Measurements from ENCODE around the gene MAP3K21. TPM values are rescaled to one million over a fixed set of nuclear protein-coding genes. Genes with fewer than 3 reads are reported as not detected.

Gene MAP3K21
- total and polyA plus RNA-seq, 2 of the 8 experiments (the other 6 are each of a cell fraction or from before 2014, with no cell fraction given) = 21.2 to 21.8 TPM

GRCh38 chr1:233328142-233328921, 808 bp downstream of the MAP3K21 start:
- Histone ChIP-seq H3K27me3 (replicated peaks in 1 of 4; ENCODE audit: control insufficient read depth in 3 of 4, extremely low read depth in 1 of 4, insufficient read depth in 3 of 4, low read length in 3 of 4) (peaks cover 0 to 12% (median 7%) of the 10 kb centered on the region in 4 experiments; a peak in 5 of 7 replicates), H3K4me3 (ENCODE audit: extremely low read depth in 1 of 4, insufficient read depth in 2 of 4, low read depth in 3 of 4, low read length in 4 of 4) (peak overlapping the region; percentile 62 to 69 (median 66)), H3K36me3 (ENCODE audit: control insufficient read depth in 2 of 4, insufficient read depth in 4 of 4, low read length in 3 of 4) (no peaks in the 10 kb centered on the region), H3K4me1 (replicated peaks in 1 of 4; ENCODE audit: control insufficient read depth in 3 of 4, insufficient read depth in 4 of 4, low read length in 3 of 4) (peaks cover 5 to 16% (median 6%) of the 10 kb centered on the region in 4 experiments; a peak in 6 of 7 replicates), H3K18ac (ENCODE audit: extremely low read depth, low read length) (peak overlapping the region; percentile 85), H3K9ac (replicated peaks in 1 of 4; ENCODE audit: extremely low read depth in 1 of 4, low read depth in 3 of 4, low read length in 3 of 4) (peak overlapping the region; percentile 63 to 85 (median 76)), H3K14ac (ENCODE audit: insufficient read length) (no peak overlapping the region), H2BK20ac (ENCODE audit: low read length) (no peak overlapping the region), H3K56ac (replicated peaks; ENCODE audit: insufficient read length, low read depth, low read length) (peak overlapping the region; percentile 63), H2BK5ac (ENCODE audit: low read depth, low read length) (0 out of 2 replicates have a peak overlapping the region, but pooled peaks have one; percentile 16), H3K4me2 (ENCODE audit: insufficient read depth in 1 of 2, low read depth in 2 of 2, low read length in 2 of 2) (peak overlapping the region; percentile 95 to 98), H3K4ac (replicated peaks; ENCODE audit: insufficient read length, low read depth, low read length) (peak overlapping the region; percentile 85), H2BK120ac (replicated peaks; ENCODE audit: low read depth, low read length) (no peak overlapping the region), H3K9me3 (ENCODE audit: insufficient read depth in 2 of 2, low read depth in 1 of 2, low read length in 1 of 2) (no peaks in the 10 kb centered on the region), H3K23me2 (ENCODE audit: low read depth, low read length) (peaks cover 15% of the 10 kb centered on the region), H2AK5ac (ENCODE audit: low read depth, low read length) (no peak overlapping the region), H4K20me1 (replicated peaks in 1 of 2; ENCODE audit: control insufficient read depth in 1 of 2, insufficient read depth in 2 of 2, low read length in 2 of 2) (peaks cover 7 to 9% of the 10 kb centered on the region in 2 experiments), H3K27ac (ENCODE audit: low read depth, low read length) (no peak overlapping the region), H2BK12ac (ENCODE audit: low read depth, low read length) (peak overlapping the region; percentile 50; the same call in 1 of the 2 replicates), H4K5ac (ENCODE audit: insufficient read length, low read depth, low read length) (no peak overlapping the region), H3K23ac (ENCODE audit: insufficient read length) (no peak overlapping the region), H3K79me2 (ENCODE audit: control insufficient read depth in 1 of 2, insufficient read depth in 2 of 2, low read length in 2 of 2) (peaks cover 0 to 43% of the 10 kb centered on the region in 2 experiments; a peak in 2 of 4 replicates), H4K8ac (ENCODE audit: extremely low read depth, insufficient read depth, low read length) (peak overlapping the region; percentile 93; the same call in 1 of the 2 replicates), H4K91ac (replicated peaks; ENCODE audit: insufficient read length, low read length) (peak overlapping the region; percentile 40), H2AFZ (ENCODE audit: low read length) (peak overlapping the region; percentile 42; the same call in 1 of the 2 replicates), H3K79me1 (ENCODE audit: low read depth, low read length) (peaks cover 8% of the 10 kb centered on the region; the same call in 1 of the 2 replicates), H2BK15ac (ENCODE audit: low read length) (no peak overlapping the region)
- WGBS, 2 experiments (ENCODE audit: extremely low coverage in 1 of 2, insufficient coverage in 1 of 2, insufficient read length in 1 of 2, insufficient replicate concordance in 2 of 2, low coverage in 1 of 2, low lambda C conversion rate in 2 of 2, missing lambda C conversion rate in 1 of 2) = 2% methylated on average over 60 of the region's 96 CpGs; no CpG with 5 or more reads in 1 of the 2 experiments
- ChIA-PET CTCF (ENCODE audit: partially characterized antibody) (interaction anchor here (0.8 to 1.1 kb wide), 3 partner anchors 9 to 37 kb away, joined by 3 to 6 read pairs (median 3); no protein-coding TSS in a partner anchor), POLR2A (ENCODE audit: partially characterized antibody) (interaction anchor here (0.6 to 1.3 kb wide), 6 partner anchors 9 to 147 kb away, joined by 3 to 6 read pairs (median 3); partner anchors contain the start of gene PCNX2)
- peak in 1 of 2 experiments; percentile 76 for DNase-seq (ENCODE audit: low read depth in 1 of 2, low spot score in 2 of 2)
- FAIRE-seq = no peak
- TF ChIP-seq KDM4A (IDR thresholded peaks at IDR 0.05; ENCODE audit: low read depth, low read length, severe bottlenecking) (peak; percentile 89), KDM1A (IDR thresholded peaks at IDR 0.05; ENCODE audit: borderline replicate concordance, low read length) (no peak), POLR2AphosphoS5 (IDR thresholded peaks at IDR 0.05; ENCODE audit: low read depth, low read length) (no peak), CHD1 (IDR thresholded peaks at IDR 0.05; ENCODE audit: low read depth, low read length) (no peak), PHF8 (conservative IDR thresholded peaks at IDR 0.05; ENCODE audit: low read depth, low read length) (peak; percentile 0; the same call in 1 of the 2 replicates), CREB1 (IDR thresholded peaks at IDR 0.05) (0 out of 2 replicates have a peak, but pooled peaks have one; percentile 52), POLR2A (IDR thresholded peaks at IDR 0.05; ENCODE audit: control extremely low read depth in 1 of 2, low read depth in 2 of 2, low read length in 2 of 2) (peak in 1 of 2 experiments; percentile 37; a peak in 1 of 3 replicates), EZH2 (IDR thresholded peaks at IDR 0.05; ENCODE audit: low read depth, low read length, severe bottlenecking) (peak; percentile 27), RBBP5 (IDR thresholded peaks at IDR 0.05; ENCODE audit: borderline replicate concordance, low read depth, low read length) (peak; percentile 96)
- TF ChIP-seq, protein P1, sequence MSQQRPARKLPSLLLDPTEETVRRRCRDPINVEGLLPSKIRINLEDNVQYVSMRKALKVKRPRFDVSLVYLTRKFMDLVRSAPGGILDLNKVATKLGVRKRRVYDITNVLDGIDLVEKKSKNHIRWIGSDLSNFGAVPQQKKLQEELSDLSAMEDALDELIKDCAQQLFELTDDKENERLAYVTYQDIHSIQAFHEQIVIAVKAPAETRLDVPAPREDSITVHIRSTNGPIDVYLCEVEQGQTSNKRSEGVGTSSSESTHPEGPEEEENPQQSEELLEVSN (IDR thresholded peaks at IDR 0.05) = peak; percentile 79

Measured in H1 (cell line).